HCT116 (cell line): ENCODE measurements around the gene MYBPC1. TPM values are rescaled to one million over a fixed set of nuclear protein-coding genes. Genes with fewer than 3 reads are reported as not detected.

Experiments used
- total RNA-seq: library from RNA; stranded (reverse); gene quantifications from one replicate; pipeline ENCODE4 v1.2.1, GENCODE V29; 2021; ENCODE audit not compliant: unreplicated experiment

MYBPC1 gene
- total RNA-seq, 1 experiment from 2014 or later = not detected

Other genes with a start within 250 kb of the MYBPC1 start
- gene ARL1, start 187.2 kb upstream of the MYBPC1 start, total RNA-seq = 76.0 TPM
- not detected for gene SPIC, start 119.6 kb upstream of the MYBPC1 start, total RNA-seq
- gene CHPT1, start 102.7 kb downstream of the MYBPC1 start, total RNA-seq = 20.1 TPM
- not detected for gene SYCP3, start 144.5 kb downstream of the MYBPC1 start, total RNA-seq
- 41.4 TPM for gene GNPTAB, start 236.0 kb downstream of the MYBPC1 start, total RNA-seq